Measurements from ENCODE around the gene TTC28.

Gene TTC28

GRCh38 chr22:28440592-28441390 is 238.8 kb downstream of the TTC28 start:
- CTCF ChIA-PET: interaction anchor here (0.8 to 6.6 kb wide), 12 partner anchors 10 to 421 kb away, joined by 3 to 68 read pairs (median 3); no protein-coding TSS in a partner anchor
- DNase-seq (ENCODE audit: low read depth, low spot score): no peak
- POLR2A ChIA-PET: interaction anchor here (0.7 to 1.1 kb wide), 2 partner anchors 209 to 378 kb away, joined by 3 read pairs; no protein-coding TSS in a partner anchor
- no peak for TF ChIP-seq CTCF (IDR thresholded peaks at IDR 0.05; ENCODE audit: insufficient read depth, low read length, missing control alignments)
- H3K4me3 ChIP-seq (ENCODE audit: low read depth, low read length): no peak overlapping the region

GRCh38 chr22:28438183-28438768 is 241.4 kb downstream of the TTC28 start:
- no peak for TF ChIP-seq CTCF (IDR thresholded peaks at IDR 0.05; ENCODE audit: insufficient read depth, low read length, missing control alignments)
- H3K4me3 ChIP-seq (ENCODE audit: low read depth, low read length): no peak overlapping the region
- CTCF ChIA-PET: interaction anchor here (0.5 to 0.9 kb wide), 4 partner anchors 185 to 606 kb away, joined by 3 to 5 read pairs (median 3); no protein-coding TSS in a partner anchor
- POLR2A ChIA-PET: no interaction called here
- no peak for DNase-seq (ENCODE audit: low read depth, low spot score)

GRCh38 chr22:28435982-28436381 is 243.7 kb downstream of the TTC28 start:
- H3K4me3 ChIP-seq (ENCODE audit: low read depth, low read length): no peak overlapping the region
- TF ChIP-seq CTCF (IDR thresholded peaks at IDR 0.05; ENCODE audit: insufficient read depth, low read length, missing control alignments): no peak
- ChIA-PET CTCF (interaction anchor here (1.0 to 2.8 kb wide), 3 partner anchors 324 to 416 kb away, joined by 3 to 16 read pairs (median 3); no protein-coding TSS in a partner anchor), POLR2A (no interaction called here)
- DNase-seq (ENCODE audit: low read depth, low spot score): no peak

GRCh38 chr22:28435140-28435768 is 244.4 kb downstream of the TTC28 start:
- POLR2A ChIA-PET: no interaction called here

GRCh38 chr22:28430466-28431025 is 249.1 kb downstream of the TTC28 start:
- POLR2A ChIA-PET: interaction anchor here (1.2 kb wide), 1 partner anchor 183 kb away, joined by 3 read pairs; no protein-coding TSS in a partner anchor
- DNase-seq (ENCODE audit: low read depth, low spot score): no peak
- H3K4me3 ChIP-seq (ENCODE audit: low read depth, low read length): no peak overlapping the region
- no peak for TF ChIP-seq CTCF (IDR thresholded peaks at IDR 0.05; ENCODE audit: insufficient read depth, low read length, missing control alignments)
- CTCF ChIA-PET: interaction anchor here (1.4 to 1.6 kb wide), 3 partner anchors 10 to 410 kb away, joined by 3 to 10 read pairs (median 3); no protein-coding TSS in a partner anchor

More at GRCh38 chr22:28435140-28435768, 244.4 kb downstream of the TTC28 start:
- DNase-seq (ENCODE audit: low read depth, low spot score): no peak
- CTCF ChIA-PET: interaction anchor here (1.0 to 2.8 kb wide), 4 partner anchors 324 to 416 kb away, joined by 3 to 16 read pairs (median 3); no protein-coding TSS in a partner anchor
- no peak overlapping the region for H3K4me3 ChIP-seq (ENCODE audit: low read depth, low read length)
- no peak for TF ChIP-seq CTCF (IDR thresholded peaks at IDR 0.05; ENCODE audit: insufficient read depth, low read length, missing control alignments)

Data from AG04449 (cell line).